ENCODE data around the gene VSIG2.
A peak's percentile ranks its signal among the peaks of the same experiment; 100 is the strongest.

VSIG2 gene, protein sequence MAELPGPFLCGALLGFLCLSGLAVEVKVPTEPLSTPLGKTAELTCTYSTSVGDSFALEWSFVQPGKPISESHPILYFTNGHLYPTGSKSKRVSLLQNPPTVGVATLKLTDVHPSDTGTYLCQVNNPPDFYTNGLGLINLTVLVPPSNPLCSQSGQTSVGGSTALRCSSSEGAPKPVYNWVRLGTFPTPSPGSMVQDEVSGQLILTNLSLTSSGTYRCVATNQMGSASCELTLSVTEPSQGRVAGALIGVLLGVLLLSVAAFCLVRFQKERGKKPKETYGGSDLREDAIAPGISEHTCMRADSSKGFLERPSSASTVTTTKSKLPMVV

DNA sequence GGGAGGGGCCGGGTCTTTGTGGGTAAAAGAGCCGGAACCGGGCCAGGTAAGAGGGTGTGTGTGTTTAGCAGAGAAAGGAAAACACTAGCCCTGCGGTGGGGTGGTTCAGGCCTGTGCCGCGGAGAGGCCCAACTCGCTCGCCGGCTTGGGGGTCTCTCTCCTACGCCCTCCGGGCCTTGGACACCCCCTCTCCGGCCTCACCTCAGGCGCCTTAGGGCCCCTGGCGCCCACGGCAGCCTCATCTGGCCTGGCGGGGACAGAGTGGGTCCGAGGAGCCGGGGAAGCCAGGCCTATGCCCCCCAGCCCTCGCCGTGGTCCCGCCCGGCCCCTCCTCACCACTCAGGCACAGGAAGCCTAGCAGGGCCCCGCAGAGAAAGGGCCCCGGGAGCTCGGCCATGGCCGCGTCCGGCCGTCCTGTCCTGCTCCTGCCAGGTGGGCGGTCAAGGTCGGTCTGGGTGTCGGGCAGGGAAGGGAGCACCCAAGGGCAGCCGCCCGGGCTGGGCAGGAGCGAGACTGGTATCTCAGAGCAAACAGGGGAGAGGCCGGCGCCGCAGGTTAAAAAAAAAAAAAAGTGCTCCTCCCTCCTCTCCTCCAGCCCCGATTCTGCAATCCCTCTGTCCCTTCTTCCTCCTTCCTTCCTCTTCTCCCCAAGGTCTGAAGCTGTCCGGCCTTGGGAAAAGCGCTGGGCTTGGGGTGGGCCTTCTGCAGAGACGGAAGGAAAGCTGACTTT, at the start of gene VSIG2:
TSS of gene VSIG2 (minus strand) at position 515 of the 730 bp plus-strand sequence. CDS start at position 397, 118 bp downstream.
- TF ChIP-seq ZNF274 (IDR thresholded peaks at IDR 0.05; ENCODE audit: low read depth, low read length) = no peak
- H3K4me3 ChIP-seq (ENCODE audit: low read length) = no peak within 1 kb of the TSS

DNA sequence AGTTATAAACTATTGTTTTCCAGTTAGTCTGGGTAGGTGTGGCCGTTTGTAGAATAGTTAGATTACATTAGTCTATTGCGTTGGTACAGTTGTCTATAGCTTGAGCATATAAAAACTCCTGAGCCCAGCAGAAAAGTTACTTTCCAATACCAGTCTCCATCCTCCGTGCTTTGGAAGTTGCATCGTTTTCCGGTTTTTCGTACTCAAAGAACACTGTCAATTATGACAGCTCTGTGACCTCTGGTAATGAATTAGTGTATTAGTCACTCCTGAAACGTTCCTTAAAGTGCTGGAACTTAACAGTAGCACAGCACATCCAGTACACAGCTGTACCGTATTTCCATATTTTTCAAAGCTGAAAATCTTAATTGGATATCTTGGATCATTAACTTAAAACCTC, 49.0 kb upstream of the VSIG2 start:
- H3K4me3 ChIP-seq (ENCODE audit: low read length) = peak overlapping the region; percentile 88
- no peak for TF ChIP-seq ZNF274 (IDR thresholded peaks at IDR 0.05; ENCODE audit: low read depth, low read length)

DNA sequence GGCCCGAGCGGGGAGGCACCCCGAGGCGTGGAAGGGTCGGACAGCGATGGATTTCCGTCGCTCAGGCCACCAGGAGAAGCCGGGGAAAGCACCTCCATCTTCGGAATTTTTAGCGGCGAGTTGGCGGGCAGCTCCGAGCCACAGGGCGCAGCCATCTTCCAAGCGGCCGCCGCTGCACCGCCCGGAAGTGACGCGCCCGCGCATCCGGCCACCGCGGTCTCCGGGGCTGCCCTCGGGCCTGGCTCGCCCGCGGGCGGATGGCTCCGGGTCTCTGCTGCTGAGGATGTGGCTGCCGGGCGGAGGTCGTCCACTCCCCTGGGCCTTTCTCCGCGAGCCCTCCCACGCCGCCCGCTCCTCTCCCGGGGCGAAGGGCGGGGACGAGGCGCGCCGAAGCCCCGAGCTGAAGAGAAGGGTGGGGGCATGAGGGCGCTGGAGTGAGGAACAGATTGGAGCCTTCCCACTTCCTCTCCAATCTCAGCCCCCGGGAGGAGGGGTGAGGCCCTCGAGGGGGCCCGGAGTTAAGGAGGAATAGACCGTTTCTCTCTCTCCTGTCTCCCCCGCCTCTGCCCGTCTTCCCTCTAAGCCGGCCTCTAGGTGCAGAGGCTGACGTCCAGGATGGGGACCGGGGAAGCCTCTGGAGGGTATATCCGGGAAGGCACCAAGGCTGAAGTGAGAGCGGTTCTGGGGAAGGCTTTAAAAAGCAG, 48.3 kb upstream of the VSIG2 start, which contains the start of gene MSANTD2:
TSS of gene MSANTD2 (minus strand) at position 181 of the 704 bp plus-strand sequence. CDS start at position 155, 26 bp downstream.
- no peak for TF ChIP-seq ZNF274 (IDR thresholded peaks at IDR 0.05; ENCODE audit: low read depth, low read length)

DNA sequence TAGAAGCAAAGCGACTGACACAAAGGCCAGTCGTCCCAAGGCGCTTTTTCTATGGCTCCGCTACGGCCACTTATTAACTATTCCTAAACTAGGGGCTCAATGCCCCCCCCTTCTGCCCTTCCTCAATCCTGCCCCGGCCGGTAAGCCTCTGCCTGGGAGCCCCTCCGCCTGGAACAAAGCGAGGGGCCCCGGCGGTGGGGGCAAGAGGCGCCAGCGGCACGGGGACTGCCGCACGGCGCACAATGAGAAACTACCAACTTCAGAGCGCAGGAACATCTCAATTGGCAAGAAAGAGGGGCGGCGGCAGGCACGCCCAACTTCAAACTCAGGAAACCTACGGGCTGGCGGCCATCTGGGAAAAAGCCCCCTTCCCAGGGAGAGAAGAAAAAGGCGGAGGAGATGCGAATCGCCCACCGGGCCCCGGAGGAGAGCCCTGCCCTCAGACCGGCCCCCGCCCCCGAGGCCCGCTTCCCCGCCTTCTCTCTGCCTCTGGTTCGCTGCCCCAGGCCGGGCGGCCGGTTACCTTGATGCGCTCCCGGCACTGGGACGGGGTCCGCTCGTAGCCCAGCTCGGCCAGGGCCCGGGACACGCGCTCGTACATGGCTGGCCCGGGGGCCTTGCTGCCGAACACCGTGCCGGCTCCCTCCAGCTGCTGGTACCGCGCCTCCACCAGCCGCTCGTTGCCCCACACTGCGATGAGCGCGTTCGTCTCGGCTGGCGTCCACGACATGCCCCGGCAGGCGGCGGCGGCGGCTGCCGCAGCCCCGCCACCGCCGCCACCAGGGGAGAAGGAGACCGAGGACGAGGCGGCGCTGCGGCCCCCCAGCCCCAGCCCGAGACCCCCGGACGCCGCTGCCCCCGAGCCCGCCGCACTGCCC, 47.5 kb upstream of the VSIG2 start:
- TF ChIP-seq ZNF274 (IDR thresholded peaks at IDR 0.05; ENCODE audit: low read depth, low read length) = no peak
- peak overlapping the region; percentile 88 for H3K4me3 ChIP-seq (ENCODE audit: low read length)

More for the DNA sequence above, 48.3 kb upstream of the VSIG2 start, which contains the start of gene MSANTD2:
- peak within 1 kb of the TSS; percentile 88 for H3K4me3 ChIP-seq (ENCODE audit: low read length)

DNA sequence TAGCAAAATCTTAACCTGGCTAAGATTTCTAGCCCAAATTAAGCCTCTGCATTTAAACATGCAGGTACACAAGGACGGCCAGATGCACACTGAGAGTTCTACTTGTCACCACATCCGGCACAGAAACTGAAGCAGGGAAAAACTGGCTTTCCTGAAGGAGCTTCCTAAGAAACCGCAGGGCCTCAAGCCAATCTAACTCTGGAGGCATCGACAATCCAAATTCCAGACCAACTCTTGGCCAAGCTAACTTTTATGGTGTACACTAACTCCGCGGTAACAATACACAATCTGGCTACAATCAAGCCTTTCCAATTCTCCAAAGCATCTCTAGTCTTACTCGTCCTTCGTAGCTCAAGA, 46.9 kb upstream of the VSIG2 start:
- H3K4me3 ChIP-seq (ENCODE audit: low read length) = peak overlapping the region; percentile 88
- no peak for TF ChIP-seq ZNF274 (IDR thresholded peaks at IDR 0.05; ENCODE audit: low read depth, low read length)

DNA sequence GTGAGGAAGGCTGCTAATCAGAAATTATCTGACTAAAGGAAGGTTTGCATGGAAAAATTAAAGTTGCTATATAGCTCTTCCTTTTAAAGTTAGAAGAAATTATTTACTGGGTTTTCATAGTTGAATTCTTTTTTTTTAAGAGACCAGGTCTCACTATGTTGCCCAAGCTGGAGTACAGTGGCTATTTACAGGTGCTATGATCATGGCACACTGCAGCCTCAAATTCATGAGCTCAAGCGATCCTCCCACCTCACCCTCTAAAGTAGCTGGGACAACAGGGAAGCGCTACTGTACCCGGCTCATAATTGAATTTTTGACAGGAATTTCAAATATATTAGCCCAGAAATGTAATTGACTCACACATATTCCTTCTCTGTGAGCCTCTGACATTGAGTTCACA, 44.3 kb upstream of the VSIG2 start:
- no peak overlapping the region for H3K4me3 ChIP-seq (ENCODE audit: low read length)
- no peak for TF ChIP-seq ZNF274 (IDR thresholded peaks at IDR 0.05; ENCODE audit: low read depth, low read length)

DNA sequence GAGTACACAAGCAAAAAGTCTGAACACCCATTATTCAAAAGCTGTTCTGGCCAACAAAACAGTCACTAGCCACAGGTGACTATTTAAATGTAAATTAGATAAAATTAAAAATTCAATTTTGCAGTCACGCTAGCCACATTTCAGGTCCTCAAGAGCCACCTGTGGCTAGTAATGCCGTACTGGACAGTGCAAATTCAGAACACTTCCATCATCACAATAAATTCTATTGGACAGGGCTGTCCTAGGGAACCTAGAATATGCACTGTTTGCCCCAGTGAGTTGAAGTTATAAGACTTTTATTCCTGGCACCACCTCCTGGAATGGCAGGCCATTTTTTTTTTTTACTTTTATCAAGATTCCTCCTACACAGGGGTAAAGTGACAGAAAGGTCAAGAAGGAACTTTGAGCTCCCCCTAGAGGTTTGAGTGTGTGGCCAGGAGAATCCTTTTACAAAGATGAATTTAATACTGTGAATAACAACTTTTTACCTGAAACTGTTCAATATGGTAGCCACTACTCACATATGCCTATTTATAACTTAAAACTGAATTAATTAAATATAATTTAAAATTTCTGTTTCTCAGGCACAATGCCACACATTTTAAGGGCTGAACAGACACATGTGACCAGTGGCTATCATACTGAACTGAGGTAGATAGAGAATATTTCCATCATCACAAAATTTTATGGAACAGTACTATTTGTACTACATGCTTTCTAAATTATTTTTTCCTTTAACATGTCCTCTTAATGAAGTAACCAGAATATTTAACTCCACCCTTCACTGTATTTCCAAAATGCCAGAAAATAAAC, 41.6 kb upstream of the VSIG2 start:
- no peak overlapping the region for H3K4me3 ChIP-seq (ENCODE audit: low read length)
- no peak for TF ChIP-seq ZNF274 (IDR thresholded peaks at IDR 0.05; ENCODE audit: low read depth, low read length)

DNA sequence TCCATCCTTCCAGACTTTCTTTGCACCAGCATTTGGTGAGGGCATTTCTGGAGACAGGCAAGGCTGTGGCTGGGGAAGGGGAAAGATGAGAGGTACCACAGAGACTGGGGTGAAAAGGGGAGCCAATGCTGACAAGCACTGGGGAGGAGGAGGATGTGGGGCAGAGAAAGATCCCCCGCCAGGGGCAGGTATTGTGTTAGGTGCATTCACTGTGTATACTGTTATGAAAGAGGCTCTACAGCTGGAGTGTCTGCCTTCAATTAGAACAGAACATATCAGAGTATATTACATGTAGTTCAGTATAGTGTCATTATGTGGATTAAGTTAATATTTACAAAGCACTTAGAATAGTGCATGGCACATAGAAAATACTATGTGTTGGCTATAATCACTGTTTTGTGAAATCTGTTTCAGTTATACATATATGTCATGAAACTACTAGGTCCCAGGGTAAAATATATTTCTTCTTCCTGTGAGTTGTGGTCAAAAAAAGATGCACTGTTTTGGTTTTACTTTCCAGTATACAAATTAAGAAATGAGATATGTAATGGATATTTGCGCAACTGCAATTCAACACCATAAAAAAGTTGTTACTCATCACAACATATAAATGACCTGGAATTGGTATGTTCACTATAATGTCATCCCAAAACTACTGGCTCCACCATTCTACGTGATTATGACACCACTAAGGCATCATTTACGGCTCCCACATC, 39.7 kb upstream of the VSIG2 start:
- no peak for TF ChIP-seq ZNF274 (IDR thresholded peaks at IDR 0.05; ENCODE audit: low read depth, low read length)
- peak overlapping the region; percentile 7; the same call in 1 of the 2 replicates for H3K4me3 ChIP-seq (ENCODE audit: low read length)

DNA sequence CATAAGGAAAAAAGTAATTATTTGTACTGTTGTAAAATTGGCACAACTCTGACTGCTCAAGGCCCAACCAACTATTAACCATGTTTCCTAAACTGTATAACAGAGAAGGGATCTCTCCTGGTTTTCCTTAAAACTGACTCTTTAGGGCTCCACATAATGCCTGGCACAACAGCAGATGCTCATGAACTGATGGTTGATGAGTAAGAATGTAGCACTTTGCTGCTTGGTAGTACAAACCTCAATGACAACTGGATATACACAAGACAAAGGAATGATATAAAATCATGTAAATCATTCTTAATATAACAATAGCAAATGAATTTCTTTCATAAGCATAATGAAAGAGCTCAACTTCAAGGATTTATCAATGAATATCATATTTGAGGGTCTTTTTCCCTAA, 36.5 kb upstream of the VSIG2 start:
- TF ChIP-seq ZNF274 (IDR thresholded peaks at IDR 0.05; ENCODE audit: low read depth, low read length) = no peak
- H3K4me3 ChIP-seq (ENCODE audit: low read length) = no peak overlapping the region

DNA sequence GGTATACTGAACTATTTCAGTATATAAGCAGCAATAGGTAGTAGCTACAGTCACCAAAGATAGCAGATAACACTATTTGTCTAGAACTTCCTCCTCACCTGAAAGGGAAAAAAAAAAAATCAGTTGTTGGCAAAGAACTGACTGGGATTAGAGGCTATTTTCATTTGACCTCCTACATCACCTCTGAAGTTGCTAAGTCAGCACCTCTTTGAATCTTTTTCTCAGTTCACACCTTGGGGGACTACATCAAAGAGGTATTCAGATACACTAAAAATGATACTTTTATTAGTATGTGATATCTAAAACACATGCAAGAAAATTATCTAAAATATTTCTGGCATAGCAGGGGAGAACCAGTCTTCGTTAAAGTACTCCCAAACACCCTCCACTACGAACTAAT, 32.0 kb upstream of the VSIG2 start:
- no peak overlapping the region for H3K4me3 ChIP-seq (ENCODE audit: low read length)
- TF ChIP-seq ZNF274 (IDR thresholded peaks at IDR 0.05; ENCODE audit: low read depth, low read length) = no peak

DNA sequence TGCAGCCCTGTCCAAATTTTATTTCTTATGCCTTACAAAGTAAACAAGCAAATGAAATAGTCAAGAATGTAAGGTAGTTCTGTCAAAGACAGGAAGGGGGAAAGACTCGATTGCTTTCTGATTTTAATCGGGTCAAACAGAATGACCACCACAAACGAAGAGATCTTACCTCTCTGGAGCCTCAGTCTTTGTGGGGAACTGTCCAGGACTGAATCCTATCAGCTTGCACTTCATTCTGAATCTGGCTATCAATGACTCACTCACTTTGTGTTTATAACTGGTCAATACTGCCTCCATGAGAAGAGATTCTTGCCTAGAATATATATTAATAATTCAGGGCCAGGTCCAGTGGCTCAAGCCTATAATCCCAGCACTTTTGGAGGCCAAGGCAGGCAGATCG, 30.9 kb upstream of the VSIG2 start:
- no peak overlapping the region for H3K4me3 ChIP-seq (ENCODE audit: low read length)
- TF ChIP-seq ZNF274 (IDR thresholded peaks at IDR 0.05; ENCODE audit: low read depth, low read length) = no peak

DNA sequence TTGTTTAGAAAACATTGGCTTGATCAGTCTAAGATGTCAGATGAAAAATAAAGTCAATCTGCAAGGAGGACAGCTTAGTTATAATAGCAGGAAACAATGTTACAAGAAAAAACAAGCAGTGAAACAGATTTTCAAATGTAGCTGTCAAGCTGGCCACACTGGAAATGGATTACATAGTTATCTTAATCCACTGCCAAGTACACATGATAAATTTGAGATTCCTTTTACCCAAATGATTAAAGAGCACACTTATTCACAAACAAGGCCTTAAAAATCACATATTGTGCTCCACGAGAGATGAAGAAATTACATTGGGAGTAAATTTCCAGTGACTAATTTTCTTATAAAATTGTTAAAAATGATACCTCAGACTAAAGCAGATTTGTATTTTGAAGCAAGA, 27.5 kb upstream of the VSIG2 start:
- H3K4me3 ChIP-seq (ENCODE audit: low read length) = no peak overlapping the region
- TF ChIP-seq ZNF274 (IDR thresholded peaks at IDR 0.05; ENCODE audit: low read depth, low read length) = no peak

Data from GM08714 (cell line).